ENCODE data around the gene PLS1.

The PLS1 gene

GRCh38 chr3:142652826-142653292, 56.7 kb downstream of the PLS1 start:
- Histone ChIP-seq H3K4me1 (ENCODE audit: insufficient read depth, low read length, severe bottlenecking) (no peaks in the 10 kb centered on the region), H4K20me1 (ENCODE audit: insufficient read depth, low read length) (no peaks in the 10 kb centered on the region), H2AFZ (ENCODE audit: low read length) (no peak overlapping the region), H3K9ac (ENCODE audit: low read length) (no peak overlapping the region), H3K36me3 (ENCODE audit: insufficient read depth, low read length) (no peaks in the 10 kb centered on the region), H3K9me3 (ENCODE audit: low read length) (no peaks in the 10 kb centered on the region), H3K4me3 (ENCODE audit: low read depth, low read length, poor library complexity, severe bottlenecking) (no peak overlapping the region), H3K9me2 (ENCODE audit: low read depth, low read length) (no peaks in the 10 kb centered on the region), H3K4me2 (ENCODE audit: low read length) (no peak overlapping the region), H3K27ac (ENCODE audit: low read depth, low read length, poor library complexity, severe bottlenecking) (no peak overlapping the region), H3K27me3 (ENCODE audit: insufficient read depth, low read length) (no peaks in the 10 kb centered on the region), H3F3A (ENCODE audit: insufficient read depth, low read length) (no peaks in the 10 kb centered on the region), H3K79me2 (ENCODE audit: insufficient read depth, low read length) (no peaks in the 10 kb centered on the region)
- no peak for TF ChIP-seq CTCF (IDR thresholded peaks at IDR 0.05; ENCODE audit: low read length)

- H3K9ac ChIP-seq (ENCODE audit: low read length): no peak overlapping the region
- no peaks in the 10 kb centered on the region for H3K27me3 ChIP-seq (ENCODE audit: insufficient read depth, low read length)
- H3K4me1 ChIP-seq (ENCODE audit: insufficient read depth, low read length, severe bottlenecking): no peaks in the 10 kb centered on the region
- no peak overlapping the region for H2AFZ ChIP-seq (ENCODE audit: low read length)
- H3K4me3 ChIP-seq (ENCODE audit: low read depth, low read length, poor library complexity, severe bottlenecking): no peak overlapping the region
- no peaks in the 10 kb centered on the region for H3K36me3 ChIP-seq (ENCODE audit: insufficient read depth, low read length)
- TF ChIP-seq CTCF (IDR thresholded peaks at IDR 0.05; ENCODE audit: low read length): no peak
- TF ChIP-seq EZH2 (IDR thresholded peaks at IDR 0.05; ENCODE audit: borderline replicate concordance, low read length): no peak
- H3K4me2 ChIP-seq (ENCODE audit: low read length): no peak overlapping the region
- no peaks in the 10 kb centered on the region for H3F3A ChIP-seq (ENCODE audit: insufficient read depth, low read length)
- no peaks in the 10 kb centered on the region for H3K9me3 ChIP-seq (ENCODE audit: low read length)
- H3K9me2 ChIP-seq (ENCODE audit: low read depth, low read length): no peaks in the 10 kb centered on the region
- no peaks in the 10 kb centered on the region for H3K79me2 ChIP-seq (ENCODE audit: insufficient read depth, low read length)
- H3K27ac ChIP-seq (ENCODE audit: low read depth, low read length, poor library complexity, severe bottlenecking): no peak overlapping the region
- H4K20me1 ChIP-seq (ENCODE audit: insufficient read depth, low read length): no peaks in the 10 kb centered on the region
These were observed 60.4 kb downstream of the PLS1 start for GRCh38 chr3:142656575-142656974.

GRCh38 chr3:142657033-142657432, 60.8 kb downstream of the PLS1 start:
- no peak overlapping the region for H3K9ac ChIP-seq (ENCODE audit: low read length)
- H4K20me1 ChIP-seq (ENCODE audit: insufficient read depth, low read length): no peaks in the 10 kb centered on the region
- no peaks in the 10 kb centered on the region for H3K9me2 ChIP-seq (ENCODE audit: low read depth, low read length)
- H3K4me3 ChIP-seq (ENCODE audit: low read depth, low read length, poor library complexity, severe bottlenecking): no peak overlapping the region
- no peaks in the 10 kb centered on the region for H3K36me3 ChIP-seq (ENCODE audit: insufficient read depth, low read length)
- no peak overlapping the region for H2AFZ ChIP-seq (ENCODE audit: low read length)
- H3K9me3 ChIP-seq (ENCODE audit: low read length): no peaks in the 10 kb centered on the region
- no peaks in the 10 kb centered on the region for H3K79me2 ChIP-seq (ENCODE audit: insufficient read depth, low read length)
- H3K27ac ChIP-seq (ENCODE audit: low read depth, low read length, poor library complexity, severe bottlenecking): no peak overlapping the region
- H3K4me2 ChIP-seq (ENCODE audit: low read length): no peak overlapping the region
- TF ChIP-seq EZH2 (IDR thresholded peaks at IDR 0.05; ENCODE audit: borderline replicate concordance, low read length): no peak
- TF ChIP-seq CTCF (IDR thresholded peaks at IDR 0.05; ENCODE audit: low read length): no peak
- H3K4me1 ChIP-seq (ENCODE audit: insufficient read depth, low read length, severe bottlenecking): no peaks in the 10 kb centered on the region
- no peaks in the 10 kb centered on the region for H3F3A ChIP-seq (ENCODE audit: insufficient read depth, low read length)
- no peaks in the 10 kb centered on the region for H3K27me3 ChIP-seq (ENCODE audit: insufficient read depth, low read length)
